ENCODE measurements around the gene INTS15. TPM values are rescaled to one million over a fixed set of nuclear protein-coding genes. Genes with fewer than 3 reads are reported as not detected.

Gene INTS15
- polyA plus RNA-seq, 1 of the 3 experiments (the other 2 are of a cell fraction): 39.1 TPM

GRCh38 chr7:6654842-6655610 lies 65.2 kb downstream of the INTS15 start:
- H3K4me1 ChIP-seq (ENCODE audit: control insufficient read depth in 1 of 2, insufficient read depth in 2 of 2, low read depth in 1 of 2, low read length in 1 of 2): peaks cover 0 to 13% of the 10 kb centered on the region in 2 experiments; a peak in 1 of 4 replicates
- no peaks in the 10 kb centered on the region for H3K27me3 ChIP-seq (ENCODE audit: insufficient read depth)
- DNase-seq: peak; percentile 44
- peaks cover 11% of the 10 kb centered on the region for H3F3A ChIP-seq (replicated peaks; ENCODE audit: insufficient read depth)
- ChIA-PET CTCF (no interaction called here), POLR2A (no interaction called here)
- H3K27ac ChIP-seq (ENCODE audit: low read depth in 2 of 2, low read length in 1 of 2): no peak overlapping the region
- H3K4me3 ChIP-seq (ENCODE audit: low read depth in 2 of 2, low read length in 1 of 2): no peak overlapping the region
- no peak overlapping the region for H2AFZ ChIP-seq (ENCODE audit: low read depth)
- no peak overlapping the region for H3K9ac ChIP-seq
- H3K9me3 ChIP-seq: no peaks in the 10 kb centered on the region
- H4K20me1 ChIP-seq (ENCODE audit: insufficient read depth): no peaks in the 10 kb centered on the region
- H3K79me2 ChIP-seq (ENCODE audit: insufficient read depth): no peaks in the 10 kb centered on the region
- TF ChIP-seq FOXJ3 (CRISPR knock-in tag; IDR thresholded peaks at IDR 0.05) (no peak), GATA2 (CRISPR knock-in tag; IDR thresholded peaks at IDR 0.05) (no peak), USF2 (IDR thresholded peaks at IDR 0.05; ENCODE audit: borderline replicate concordance, low read depth, low read length) (no peak), MEF2A (IDR thresholded peaks at IDR 0.05; ENCODE audit: borderline replicate concordance, low read depth) (no peak), POLR2AphosphoS5 (IDR thresholded peaks at IDR 0.05; ENCODE audit: low read depth, low read length) (no peak), ZBTB33 (IDR thresholded peaks at IDR 0.05; ENCODE audit: borderline replicate concordance, low read depth) (no peak), NFIC (IDR thresholded peaks at IDR 0.05; ENCODE audit: borderline replicate concordance) (no peak), REST (IDR thresholded peaks at IDR 0.05; ENCODE audit: low read depth, low read length) (no peak), RAD21 (IDR thresholded peaks at IDR 0.05; ENCODE audit: low read length) (no peak), IRF3 (IDR thresholded peaks at IDR 0.05; ENCODE audit: low read depth, low read length) (no peak), MAX (IDR thresholded peaks at IDR 0.05; ENCODE audit: low read depth) (no peak), TAF1 (IDR thresholded peaks at IDR 0.05; ENCODE audit: borderline replicate concordance, low read depth, low read length) (no peak), GABPA (IDR thresholded peaks at IDR 0.05; ENCODE audit: low read depth) (no peak), TEAD4 (IDR thresholded peaks at IDR 0.05; ENCODE audit: borderline replicate concordance, insufficient read depth) (no peak), TCF12 (IDR thresholded peaks at IDR 0.05) (no peak), JUND (IDR thresholded peaks at IDR 0.05) (no peak), CHD2 (IDR thresholded peaks at IDR 0.05; ENCODE audit: low read length, partially characterized antibody) (no peak), RXRA (IDR thresholded peaks at IDR 0.05; ENCODE audit: borderline replicate concordance, low read depth) (no peak)
- H3K9me2 ChIP-seq: no peaks in the 10 kb centered on the region
- peaks cover 33 to 47% of the 10 kb centered on the region in 2 experiments for H3K36me3 ChIP-seq (replicated peaks in 1 of 2; ENCODE audit: control insufficient read depth in 1 of 2, insufficient read depth in 2 of 2, low read length in 1 of 2)
- 96% methylated on average over 48 of the region's 48 CpGs for WGBS (ENCODE audit: low lambda C conversion rate)
- H3K4me2 ChIP-seq: no peak overlapping the region
